Upper lobe of left lung (tissue), 6 donors: Measurements from ENCODE around the gene NOTCH3. TPM values are rescaled to one million over a fixed set of nuclear protein-coding genes. Genes with fewer than 3 reads are reported as not detected.

ENCODE experiments used
- ATAC-seq, 2 donors: fragments of 200-7000 bp; cut with Tn5 transposase; one replicate each; pipeline ENCODE4 v1.9.1; 2022; ENCODE audit warnings: mild to moderate bottlenecking in 2 of 2, moderate library complexity in 2 of 2; ENCODE audit not compliant: low FRiP score in 2 of 2
- DNase-seq, 2 donors: peaks; one replicate each; pipeline ENCODE4 v3.0.0-alpha.2; 2019 to 2020
- H3K27ac ChIP-seq, 4 donors: fragments of 200-600 bp; sonication (generic); one replicate each; pipeline ENCODE4 v1.5.1; 2016 to 2019
- H3K27me3 ChIP-seq, 4 donors: fragments of 200-600 bp; sonication (generic); one replicate each; pipeline ENCODE4 v1.5.1; 2017 to 2019
- H3K36me3 ChIP-seq, 4 donors: fragments of 200-600 bp; sonication (generic); one replicate each; pipeline ENCODE4 v1.5.1; 2016 to 2019
- H3K4me1 ChIP-seq, 4 donors: fragments of 200-600 bp; sonication (generic); one replicate each; pipeline ENCODE4 v1.5.1; 2018 to 2019
- H3K4me3 ChIP-seq, 4 donors: fragments of 200-600 bp; sonication (generic); one replicate each; pipeline ENCODE4 v1.5.1; 2017 to 2019; ENCODE audit warnings: mild to moderate bottlenecking in 2 of 4, moderate library complexity in 1 of 4
- H3K9me3 ChIP-seq, 4 donors: fragments of 200-600 bp; sonication (generic); one replicate each; pipeline ENCODE4 v1.5.1; 2018 to 2019
- CTCF ChIP-seq, 6 experiments: fragments of 450-650 bp in 4 of 6; fragments of 200-600 bp in 2 of 6; sonication (generic) in 2 of 6; IDR thresholded peaks; one replicate each; pipeline ENCODE4 v1.5.1; 2016 to 2019; ENCODE audit warnings: antibody characterized with exemption in 6 of 6
- EP300 ChIP-seq, 4 donors: sonication (generic); formaldehyde crosslinking; IDR thresholded peaks; one replicate each; pipeline ENCODE4 v1.5.1; 2017; ENCODE audit warnings: antibody characterized with exemption in 4 of 4, control low read depth in 2 of 4
- POLR2A ChIP-seq, 4 donors: fragments of 450-650 bp; IDR thresholded peaks; one replicate each; pipeline ENCODE4 v1.5.1; 2016 to 2017; ENCODE audit warnings: antibody characterized with exemption in 4 of 4, mild to moderate bottlenecking in 2 of 4
- POLR2AphosphoS5 ChIP-seq, 2 donors: sonication (generic); formaldehyde crosslinking; IDR thresholded peaks; one replicate each; pipeline ENCODE4 v1.5.1; 2017; ENCODE audit warnings: antibody characterized with exemption in 2 of 2
- WGBS, 2 donors: methylation state at CpG; one replicate each; pipeline ENCODE4 v1.1.5; 2017 to 2018; 5-methylcytosine and 5-hydroxymethylcytosine counted together
- total RNA-seq, 6 donors: library from RNA; depleted of rRNA in 4 of 6; stranded (reverse); fragments of >200 nt in 4 of 6; gene quantifications; one replicate each; pipeline versions ENCODE4 v1.1.0 to v1.2.1, GENCODE V29; 2016 to 2021
- donor health status: DM: no; HTN: no; CAD: no; lungs with moderate emphysema.
- donor health status: DM: no; HTN: yes; CAD: no; lungs with severe emphysema.

The NOTCH3 gene
- total RNA-seq, 6 donors from 2014 or later = 23.9 to 56.6 (median 43.1) TPM

- H3K36me3 ChIP-seq = no peaks in the 10 kb centered on the region
- ATAC-seq (no peak), DNase-seq (no peak)
- peaks cover 0 to 6% (median 0%) of the 10 kb centered on the region in 4 donors for H3K9me3 ChIP-seq
- no peaks in the 10 kb centered on the region for H3K27me3 ChIP-seq
- 91 to 97% methylated on average over 3 of the region's 3 CpGs for WGBS, 2 donors
- H3K4me1 ChIP-seq = peaks cover 0 to 3% (median 0%) of the 10 kb centered on the region in 4 donors
- H3K4me3 ChIP-seq = no peak overlapping the region
- peak in 4 of 6 experiments; percentile 31 to 37 (median 34) for TF ChIP-seq CTCF (IDR thresholded peaks at IDR 0.05)
- TF ChIP-seq POLR2A (IDR thresholded peaks at IDR 0.05) = no peak
- no peak overlapping the region for H3K27ac ChIP-seq
Observed at GRCh38 chr19:15154002-15154612, 46.7 kb downstream of the NOTCH3 start.

- DNase-seq (no peak), ATAC-seq (peak in 1 of 2 donors; percentile 41)
- TF ChIP-seq EP300 (IDR thresholded peaks at IDR 0.05) (no peak), POLR2A (IDR thresholded peaks at IDR 0.05) (no peak), CTCF (IDR thresholded peaks at IDR 0.05) (no peak), POLR2AphosphoS5 (IDR thresholded peaks at IDR 0.05) (no peak)
- Histone ChIP-seq H3K4me3 (no peak overlapping the region), H3K4me1 (peaks cover 0 to 3% (median 0%) of the 10 kb centered on the region in 4 donors), H3K27me3 (no peaks in the 10 kb centered on the region), H3K36me3 (no peaks in the 10 kb centered on the region), H3K9me3 (peaks cover 0 to 6% (median 0%) of the 10 kb centered on the region in 4 donors), H3K27ac (no peak overlapping the region)
- 59 to 72% methylated on average over 5 of the region's 5 CpGs for WGBS, 2 donors
Observed at GRCh38 chr19:15149737-15150136, 51.1 kb downstream of the NOTCH3 start.

- H3K36me3 ChIP-seq = no peaks in the 10 kb centered on the region
- H3K4me1 ChIP-seq = peaks cover 0 to 3% (median 0%) of the 10 kb centered on the region in 4 donors
- H3K4me3 ChIP-seq = no peak overlapping the region
- DNase-seq = no peak
- 75 to 100% methylated on average over 1 of the region's 1 CpG for WGBS, 2 donors
- no peak for ATAC-seq
- no peak overlapping the region for H3K27ac ChIP-seq
- no peaks in the 10 kb centered on the region for H3K9me3 ChIP-seq
- no peaks in the 10 kb centered on the region for H3K27me3 ChIP-seq
- TF ChIP-seq POLR2AphosphoS5 (IDR thresholded peaks at IDR 0.05) (no peak), CTCF (IDR thresholded peaks at IDR 0.05) (no peak), EP300 (IDR thresholded peaks at IDR 0.05) (no peak), POLR2A (IDR thresholded peaks at IDR 0.05) (no peak)
Observed at GRCh38 chr19:15147090-15147489, 53.7 kb downstream of the NOTCH3 start.

- H3K27ac ChIP-seq = no peak overlapping the region
- DNase-seq (no peak), ATAC-seq (no peak)
- H3K4me1 ChIP-seq = no peaks in the 10 kb centered on the region
- no peaks in the 10 kb centered on the region for H3K36me3 ChIP-seq
- TF ChIP-seq EP300 (IDR thresholded peaks at IDR 0.05) (no peak), POLR2A (IDR thresholded peaks at IDR 0.05) (no peak), POLR2AphosphoS5 (IDR thresholded peaks at IDR 0.05) (no peak), CTCF (IDR thresholded peaks at IDR 0.05) (no peak)
- 50 to 100% methylated on average over 1 of the region's 1 CpG for WGBS, 2 donors
- no peak overlapping the region for H3K4me3 ChIP-seq
- no peaks in the 10 kb centered on the region for H3K27me3 ChIP-seq
- peaks cover 0 to 5% (median 0%) of the 10 kb centered on the region in 4 donors for H3K9me3 ChIP-seq
Observed at GRCh38 chr19:15144046-15144646, 56.6 kb downstream of the NOTCH3 start.

GRCh38 chr19:15142313-15142712, 58.5 kb downstream of the NOTCH3 start:
- Histone ChIP-seq H3K4me3 (no peak overlapping the region), H3K36me3 (no peaks in the 10 kb centered on the region), H3K27ac (no peak overlapping the region), H3K4me1 (no peaks in the 10 kb centered on the region), H3K9me3 (peaks cover 0 to 5% (median 0%) of the 10 kb centered on the region in 4 donors), H3K27me3 (no peaks in the 10 kb centered on the region)
- ATAC-seq (no peak), DNase-seq (no peak)
- WGBS, 2 donors = 79 to 87% methylated on average over 5 of the region's 5 CpGs
- no peak for TF ChIP-seq POLR2A (IDR thresholded peaks at IDR 0.05)
- TF ChIP-seq EP300 (IDR thresholded peaks at IDR 0.05) = no peak
- TF ChIP-seq POLR2AphosphoS5 (IDR thresholded peaks at IDR 0.05) = no peak
- TF ChIP-seq CTCF (IDR thresholded peaks at IDR 0.05) = no peak
